ENCODE data around the gene LACTB.

DNA sequence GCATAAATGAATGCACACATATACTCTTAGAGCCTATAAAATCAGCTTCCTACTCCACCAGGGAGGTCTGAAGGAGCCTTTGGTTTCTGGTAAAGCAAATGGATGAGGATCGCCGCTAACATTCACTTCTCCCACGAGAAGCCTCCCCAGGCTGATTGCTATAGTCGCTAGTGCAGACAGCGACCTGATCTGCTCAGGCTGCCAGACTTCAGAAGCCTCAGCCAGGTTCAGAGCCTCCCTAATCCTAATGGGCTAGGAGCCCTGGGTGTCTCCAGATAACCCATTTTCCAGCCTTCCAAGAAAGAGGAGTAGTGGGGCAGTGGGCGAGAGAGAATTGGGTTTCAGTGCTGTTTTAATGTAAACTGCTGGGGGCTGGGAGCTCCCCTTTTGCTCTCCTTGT, 43.7 kb upstream of the LACTB start:
- TF ChIP-seq EZH2 (IDR thresholded peaks at IDR 0.05; ENCODE audit: insufficient read depth, poor library complexity, severe bottlenecking) (no peak), EZH2phosphoT487 (IDR thresholded peaks at IDR 0.05; ENCODE audit: insufficient read depth, low read depth) (no peak)

Measured in GM23248 (cell line).